Heart right ventricle (tissue), 16 donors: Measurements from ENCODE around the gene CYREN. TPM values are rescaled to one million over a fixed set of nuclear protein-coding genes. Genes with fewer than 3 reads are reported as not detected.
A peak's percentile ranks its signal among the peaks of the same experiment; 100 is the strongest.

Experiments used
- ATAC-seq, 8 donors: fragments of 200-7000 bp; cut with Tn5 transposase; one replicate each; pipeline ENCODE4 v1.9.1; 2020; ENCODE audit warnings: mild to moderate bottlenecking in 8 of 8, moderate library complexity in 8 of 8, moderate number of reproducible peaks in 1 of 8
- DNase-seq, 2 donors: peaks; one replicate each; pipeline ENCODE4 v3.0.0-alpha.2; 2020
- H3K27ac ChIP-seq, 10 donors: fragments of 200-600 bp; sonication (generic) in 2 of 10; one replicate each; pipeline versions ENCODE4 v1.5.0 to v1.8.0; 2020 to 2022; ENCODE audit warnings: mild to moderate bottlenecking in 3 of 10
- H3K27me3 ChIP-seq, 7 donors: fragments of 200-600 bp; one replicate each; pipeline ENCODE4 v1.8.0; 2021 to 2022; ENCODE audit warnings: mild to moderate bottlenecking in 2 of 7
- H3K36me3 ChIP-seq, 9 donors: fragments of 200-600 bp; sonication (generic) in 1 of 9; one replicate each; pipeline versions ENCODE4 v1.5.0 to v1.8.0; 2020 to 2022; ENCODE audit warnings: mild to moderate bottlenecking in 2 of 9
- H3K4me1 ChIP-seq, 9 donors: fragments of 200-600 bp; sonication (generic) in 1 of 9; one replicate each; pipeline versions ENCODE4 v1.5.0 to v1.8.0; 2020 to 2022; ENCODE audit warnings: mild to moderate bottlenecking in 4 of 9
- H3K4me3 ChIP-seq, 10 donors: fragments of 200-600 bp; sonication (generic) in 2 of 10; one replicate each; pipeline versions ENCODE4 v1.5.0 to v1.8.0; 2020 to 2022; ENCODE audit warnings: mild to moderate bottlenecking in 7 of 10, moderate library complexity in 2 of 10
- H3K9me3 ChIP-seq, 11 donors: fragments of 200-600 bp in 10 of 11; sonication (generic) in 2 of 11; one replicate each; pipeline versions ENCODE4 v1.5.0 to v1.8.0; 2013 to 2022; ENCODE audit warnings: mild to moderate bottlenecking in 2 of 11, control low read depth in 1 of 11, moderate library complexity in 1 of 11
- CTCF ChIP-seq, 9 donors: fragments of 200-600 bp; sonication (generic) in 2 of 9; IDR thresholded peaks; one replicate each; pipeline versions ENCODE4 v1.5.0 to v1.8.0; 2021 to 2022; ENCODE audit warnings: antibody characterized with exemption in 9 of 9, mild to moderate bottlenecking in 5 of 9, moderate library complexity in 1 of 9
- WGBS, 2 donors: extraction: QIAGEN DNeasy Blood & Tissue Kit; methylation state at CpG; one replicate each; pipeline ENCODE4 v1.1.7; 2013; ENCODE audit warnings: inconsistent platforms in 1 of 2; 5-methylcytosine and 5-hydroxymethylcytosine counted together
- intact Hi-C, 10 donors: fragments of 100-400 bp; cut with DNase I; formaldehyde crosslinking; loops; one replicate each; pipeline versions ENCODE4 v1.11.1 to v1.14.2; 2022
- polyA plus RNA-seq, 2 donors: library from polyadenylated mRNA; stranded (reverse); fragments of 200-250 nt; gene quantifications; one replicate each; pipeline ENCODE4 v1.2.3, GENCODE V29; 2013
- total RNA-seq, 10 donors: library from RNA; stranded (reverse); fragmentation: NEBNext Ultra II Directional in 3 of 10; extraction: Animal tissue kit (Norgen Biotek cat#: 25700) in 3 of 10; gene quantifications; one replicate each; pipeline versions ENCODE4 v1.2.1 to v1.2.4, GENCODE V29; 2021 to 2023
- donor health status: Arrhythmogenic right ventricular cardiomyopathy.
- donor health status: ischemic (EF 13 %, LVEDD 7.1; RV severe dilation, severe dysfunction).
- donor health status: healthy with polysubstance abuse.
- donor health status: DM: no; HTN: yes; CAD: no.
- donor health status: DM: no; HTN: no; CAD: no.
- donor health status: ischemic (EF 25% LVEDD 6.9; RV normal size, moderate dysfunction).
- donor health status: ischemic (EF 25% LVEDD 5.7; RV mildly dilated, moderate dysfunction).
- donor health status: healthy.
- donor health status: DM: yes; HTN: yes; CAD: no.
- donor health status: Ischemic cardiomyopathy.
- donor health status: ischemic (EF 35%, LVEDD 5.7; RV mildly dilated, moderate dysfunction).
- donor health status: nonischemic (EF 11% LVEDD 7.7; RV severe dilation, severe dysfunction).
- donor health status: DM: yes; HTN: yes; CAD: no.
- donor health status: PGD.
- donor health status: ischemic (EF 29% LVEDD 5.4; RV normal size, mild dysfunction).
- donor health status: nonischemic (EF 23%, LVEDD 6.1; RV moderate dilation, normal function).

CYREN gene
- total and polyA plus RNA-seq, 12 donors: 16.0 to 33.3 (median 22.6) TPM

DNA sequence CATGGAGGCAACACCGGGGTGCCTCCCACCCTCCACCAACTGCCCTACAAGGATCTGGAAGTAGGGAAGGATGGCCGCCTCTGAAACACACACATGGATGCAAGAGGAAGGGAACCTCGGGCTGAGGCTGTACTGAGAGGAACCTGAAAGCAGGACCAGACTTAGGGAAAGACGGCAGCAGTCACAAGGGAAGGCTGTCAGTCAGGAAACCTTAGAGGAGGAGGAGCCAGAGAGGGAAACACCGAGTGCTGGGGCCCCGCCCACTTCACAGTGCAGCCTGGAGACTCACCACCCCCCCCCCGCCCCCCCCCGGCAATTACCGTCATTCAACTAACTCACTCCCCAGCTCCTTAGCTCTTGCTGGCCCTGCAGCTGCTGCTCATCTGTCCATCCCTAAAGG lies 2.5 kb downstream of the CYREN start:
- Histone ChIP-seq H3K27ac (peak overlapping the region in 7 of 10 donors; percentile 54 to 99 (median 82)), H3K4me1 (peaks cover 20 to 80% (median 66%) of the 10 kb centered on the region in 9 donors), H3K27me3 (no peaks in the 10 kb centered on the region), H3K4me3 (no peak overlapping the region), H3K9me3 (no peaks in the 10 kb centered on the region), H3K36me3 (peaks cover 0 to 57% (median 24%) of the 10 kb centered on the region in 9 donors)
- no peak for TF ChIP-seq CTCF (IDR thresholded peaks at IDR 0.05)
- WGBS, 2 donors: 50 to 65% methylated on average over 8 to 9 of the region's 9 CpGs
- DNase-seq (no peak), ATAC-seq (no peak)
- intact Hi-C loops: loop anchor here in 5 of 10 donors (2.0 to 10.0 kb wide), 5 partner anchors 173 to 483 kb away; partner anchors contain the start of gene AGBL3 (in 2 of the 5)

GRCh38 chr7:135167365-135167917 lies 3.1 kb downstream of the CYREN start:
- Histone ChIP-seq H3K27ac (peak overlapping the region in 8 of 10 donors; percentile 19 to 97 (median 77)), H3K27me3 (no peaks in the 10 kb centered on the region), H3K4me3 (peak overlapping the region in 1 of 10 donors; percentile 27), H3K9me3 (no peaks in the 10 kb centered on the region), H3K36me3 (peaks cover 0 to 60% (median 24%) of the 10 kb centered on the region in 9 donors), H3K4me1 (peaks cover 20 to 80% (median 66%) of the 10 kb centered on the region in 9 donors)
- 78 to 81% methylated on average over 12 of the region's 12 CpGs for WGBS, 2 donors
- intact Hi-C loops: loop anchor here in 4 of 10 donors (10.0 kb wide), 4 partner anchors 173 to 483 kb away; partner anchors contain the start of gene AGBL3 (in 1 of the 4)
- no peak for DNase-seq
- no peak for TF ChIP-seq CTCF (IDR thresholded peaks at IDR 0.05)
- no peak for ATAC-seq

DNA sequence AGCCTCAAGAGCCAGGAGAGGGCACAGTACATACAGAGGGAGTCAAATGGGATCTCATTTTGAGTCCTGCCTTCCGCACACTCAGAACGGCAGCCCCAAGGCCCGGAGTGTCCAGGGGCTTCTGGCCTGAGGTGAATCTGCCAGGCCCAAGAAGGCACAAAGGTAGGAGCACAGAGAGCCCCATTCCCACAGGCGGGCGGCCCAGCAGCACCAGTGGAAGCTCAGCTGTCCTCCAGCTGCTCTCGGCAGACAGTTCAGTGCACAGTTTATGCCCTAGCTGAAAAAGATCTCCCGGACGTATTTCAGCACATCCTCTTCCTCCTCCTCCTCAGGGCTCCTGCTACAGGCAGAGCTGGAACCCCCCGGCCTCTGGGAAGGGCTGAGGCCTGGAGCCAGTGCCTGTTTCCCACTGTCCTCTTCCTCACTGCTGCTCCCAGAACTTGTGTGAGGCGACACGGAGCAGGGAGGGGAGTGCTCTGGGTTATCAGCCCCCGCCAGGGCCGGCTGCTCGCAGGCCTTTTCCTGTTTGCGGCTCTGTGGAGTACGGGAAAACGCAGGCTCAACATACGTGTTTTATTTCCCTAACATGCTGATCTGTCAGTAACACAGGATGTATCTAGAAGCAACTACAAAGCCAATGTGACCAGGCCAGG lies 4.0 kb downstream of the CYREN start:
- DNase-seq (no peak), ATAC-seq (peak in 5 of 8 donors; percentile 4 to 18 (median 16))
- no peak for TF ChIP-seq CTCF (IDR thresholded peaks at IDR 0.05)
- Histone ChIP-seq H3K36me3 (peaks cover 0 to 67% (median 24%) of the 10 kb centered on the region in 9 donors), H3K9me3 (no peaks in the 10 kb centered on the region), H3K4me3 (peak overlapping the region in 2 of 10 donors; percentile 5 to 27), H3K27ac (peak overlapping the region; percentile 19 to 97 (median 69)), H3K4me1 (peaks cover 20 to 82% (median 73%) of the 10 kb centered on the region in 9 donors), H3K27me3 (no peaks in the 10 kb centered on the region)
- intact Hi-C loops: loop anchor here in 4 of 10 donors (10.0 kb wide), 4 partner anchors 172 to 482 kb away; partner anchors contain the start of gene AGBL3 (in 1 of the 4)
- WGBS, 2 donors: 59 to 71% methylated on average over 18 of the region's 18 CpGs

GRCh38 chr7:135165862-135166261 lies 4.6 kb downstream of the CYREN start:
- no peak for TF ChIP-seq CTCF (IDR thresholded peaks at IDR 0.05)
- DNase-seq (no peak), ATAC-seq (no peak)
- intact Hi-C loops: loop anchor here in 4 of 10 donors (10.0 kb wide), 4 partner anchors 171 to 481 kb away; partner anchors contain the start of gene AGBL3 (in 1 of the 4)
- Histone ChIP-seq H3K27me3 (no peaks in the 10 kb centered on the region), H3K9me3 (no peaks in the 10 kb centered on the region), H3K36me3 (peaks cover 0 to 68% (median 24%) of the 10 kb centered on the region in 9 donors), H3K4me3 (peak overlapping the region in 1 of 10 donors; percentile 27), H3K4me1 (peaks cover 20 to 82% (median 74%) of the 10 kb centered on the region in 9 donors), H3K27ac (peak overlapping the region in 9 of 10 donors; percentile 19 to 97 (median 72))
- 74 to 75% methylated on average over 4 of the region's 4 CpGs for WGBS, 2 donors
